Islet of Langerhans (tissue), 1 donor: Measurements from ENCODE around the gene WBP1L.
"Not testable (repeated sequence)": the region's sequence is repeated elsewhere in the genome, so short reads cannot be mapped to it uniquely, and the experiment has no call there.

ENCODE experiments used
- FAIRE-seq: peaks from one replicate; lab custom pipeline; 2011; peaks lifted over from hg19 to GRCh38; lab: Jason Lieb, UNC

WBP1L gene

DNA sequence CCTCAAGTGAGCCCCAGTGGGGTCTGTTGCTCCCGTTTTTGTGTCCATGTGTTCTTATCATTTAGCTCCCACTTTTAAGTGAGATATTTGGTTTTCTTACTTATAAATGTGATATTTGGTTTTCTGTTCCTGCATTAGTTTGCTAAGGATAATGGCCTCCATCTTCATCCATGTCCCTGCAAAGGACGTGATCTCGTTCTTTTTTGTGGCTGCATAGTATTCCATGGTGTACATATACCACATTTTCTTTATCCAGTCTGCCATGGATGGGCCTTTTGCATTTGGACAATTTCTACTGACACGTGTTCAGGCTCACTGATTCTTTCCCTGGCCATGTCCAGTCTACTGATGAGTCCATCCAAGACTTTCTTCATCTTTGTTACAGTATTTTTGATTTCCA, 19.8 kb upstream of the WBP1L start:
- no peak for FAIRE-seq

DNA sequence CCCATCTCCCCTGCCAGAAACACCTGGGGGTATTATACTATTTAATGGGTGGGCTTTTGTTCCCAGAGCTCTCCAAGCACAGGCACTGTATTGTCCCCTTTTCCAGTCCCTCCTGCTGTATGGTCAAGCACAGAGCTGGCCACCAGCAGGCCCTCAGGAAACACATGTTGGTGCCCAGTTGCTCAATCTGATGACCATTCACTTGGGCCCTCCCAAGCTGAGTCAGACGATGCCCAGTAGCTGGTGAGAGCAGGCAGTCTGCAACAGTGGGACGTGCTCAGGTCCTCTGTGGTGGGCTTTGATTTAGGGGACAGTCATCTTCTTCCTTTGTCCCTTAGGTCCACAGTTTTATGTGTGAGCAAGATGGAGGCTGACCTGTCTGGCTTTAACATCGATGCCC, 17.5 kb upstream of the WBP1L start:
- no peak for FAIRE-seq

GRCh38 chr10:102727037-102727818, 16.5 kb upstream of the WBP1L start:
- FAIRE-seq: no peak

DNA sequence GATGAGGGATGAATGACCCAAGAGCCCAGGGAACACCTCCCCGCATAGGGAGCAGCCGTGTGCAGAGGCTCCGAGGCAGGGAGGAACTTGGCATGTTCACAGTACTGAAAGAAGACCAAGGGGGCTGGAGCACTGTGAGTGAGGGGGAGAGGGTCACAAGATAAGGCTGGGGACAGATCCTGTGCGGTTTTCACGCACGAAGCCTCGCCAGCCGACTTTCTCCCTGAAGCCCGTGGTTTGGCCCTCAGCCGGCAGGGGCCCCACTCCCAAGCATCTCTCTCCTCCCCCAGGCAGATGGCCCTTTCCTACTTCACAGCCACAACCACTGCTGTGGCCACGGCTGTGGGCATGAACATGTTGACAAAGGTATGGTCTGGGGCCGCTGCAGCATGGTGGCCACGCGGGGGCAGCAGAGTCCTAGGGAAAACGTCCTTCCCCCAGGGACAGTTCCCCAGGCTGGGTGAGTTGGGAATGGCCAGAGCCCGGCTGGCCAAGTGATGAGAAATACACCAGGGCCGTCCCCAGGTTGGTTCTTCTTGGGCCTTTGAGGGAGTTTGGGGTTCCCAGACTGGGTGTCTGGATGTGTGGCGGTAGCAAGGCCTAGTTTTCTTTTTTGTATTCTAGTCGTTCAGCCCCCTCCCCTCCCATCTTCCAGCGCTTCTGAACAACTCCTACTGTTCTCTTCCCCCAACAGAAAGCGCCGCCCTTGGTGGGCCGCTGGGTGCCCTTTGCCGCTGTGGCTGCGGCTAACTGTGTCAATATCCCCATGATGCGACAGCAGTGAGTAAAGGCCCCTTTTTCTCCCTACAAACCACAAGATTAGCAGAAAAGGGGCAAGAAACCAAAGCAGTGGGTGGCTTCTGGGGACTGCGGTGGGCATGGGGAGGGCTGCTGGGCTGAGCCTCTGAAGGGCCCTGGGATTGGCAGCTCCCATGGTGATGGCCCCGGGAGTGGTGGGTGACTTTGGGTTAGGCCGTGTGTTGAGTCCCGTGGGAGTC, 14.4 kb upstream of the WBP1L start:
- no peak for FAIRE-seq

- no peak for FAIRE-seq
These were observed 12.4 kb upstream of the WBP1L start for GRCh38 chr10:102731222-102731800.

DNA sequence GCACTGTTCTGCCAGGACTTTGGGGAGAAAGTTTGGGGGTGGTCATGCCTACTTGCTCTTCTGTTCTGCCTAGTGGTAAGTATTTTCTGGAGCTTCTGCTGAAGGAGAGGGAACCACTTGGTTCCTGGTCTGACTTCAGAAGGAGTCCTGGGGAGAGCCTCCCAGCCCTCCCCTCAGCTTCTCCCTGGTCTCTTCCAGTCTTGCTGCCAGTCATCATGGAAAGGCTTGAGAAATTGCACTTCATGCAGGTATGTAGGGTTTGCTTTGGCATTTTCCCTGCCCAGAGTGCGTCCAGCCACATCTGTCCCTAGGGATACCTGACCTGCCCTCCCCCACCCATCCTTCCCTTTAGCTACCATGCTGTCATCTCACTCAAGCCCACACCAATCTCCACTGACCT, 11.1 kb upstream of the WBP1L start:
- FAIRE-seq: no peak

DNA sequence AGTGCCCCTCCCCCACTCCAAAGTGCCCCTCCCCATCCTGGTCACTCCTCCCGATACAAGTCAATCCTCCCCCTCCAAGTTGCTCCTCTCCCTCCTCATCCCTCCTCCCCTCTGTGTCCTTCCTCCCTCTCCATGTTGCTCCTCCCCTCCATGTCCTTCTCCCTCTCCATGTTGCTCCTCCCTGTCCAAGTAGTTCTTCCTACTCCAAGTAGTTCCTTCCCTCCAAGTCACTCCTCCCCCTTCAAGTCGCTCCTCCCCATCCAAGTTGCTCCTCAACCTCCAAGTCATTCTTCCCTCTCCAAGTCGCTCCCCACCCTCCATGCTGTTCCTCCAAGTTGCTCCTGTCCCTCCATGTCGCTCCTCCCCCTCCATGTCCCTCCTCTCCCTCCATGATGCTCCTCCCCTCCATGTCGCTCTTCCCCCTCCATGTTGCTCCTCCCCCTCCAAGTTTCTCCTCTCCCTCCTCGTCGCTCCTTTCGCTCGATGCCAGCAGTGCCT, 8.6 kb upstream of the WBP1L start:
- no peak for FAIRE-seq

DNA sequence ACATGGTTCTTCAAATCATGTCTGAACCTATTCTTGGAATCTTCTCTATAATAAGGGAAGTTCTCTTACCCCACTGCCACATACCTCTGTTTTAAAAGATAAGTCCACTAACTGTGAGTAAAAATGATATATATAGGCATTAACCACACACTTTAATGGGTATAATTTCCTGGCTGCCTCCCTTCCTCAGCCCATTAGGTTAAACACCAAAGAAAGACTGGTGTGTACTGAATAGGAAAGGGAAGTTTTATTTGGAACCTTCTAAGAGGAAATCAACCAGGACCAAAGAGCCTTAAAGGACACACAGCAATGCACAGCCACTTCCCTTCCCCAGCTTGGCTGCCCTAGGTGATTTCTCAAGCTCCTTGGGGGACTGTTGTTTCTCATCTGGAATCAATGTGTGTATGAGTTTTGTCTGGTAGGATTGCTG, 5.0 kb upstream of the WBP1L start:
- FAIRE-seq: no peak

DNA sequence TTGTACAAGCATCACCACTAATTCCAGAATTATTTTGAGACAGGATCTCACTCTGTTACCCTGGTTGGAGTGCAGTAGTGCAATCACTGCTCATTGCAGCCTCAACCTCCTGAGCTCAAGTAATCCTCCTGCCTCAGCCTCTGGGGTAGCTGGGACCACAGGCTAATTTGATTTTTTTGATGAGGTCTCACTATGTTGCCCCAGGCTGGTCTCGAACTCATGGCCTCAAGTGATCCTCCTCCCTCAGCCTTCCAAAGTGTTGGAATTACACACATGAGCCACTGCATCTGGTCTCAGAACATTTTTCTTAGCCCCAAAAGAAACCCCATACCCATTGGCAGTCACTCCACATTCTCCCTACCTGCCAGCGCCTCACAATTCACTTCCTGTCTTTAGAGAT, 3.5 kb upstream of the WBP1L start:
- FAIRE-seq: no peak

DNA sequence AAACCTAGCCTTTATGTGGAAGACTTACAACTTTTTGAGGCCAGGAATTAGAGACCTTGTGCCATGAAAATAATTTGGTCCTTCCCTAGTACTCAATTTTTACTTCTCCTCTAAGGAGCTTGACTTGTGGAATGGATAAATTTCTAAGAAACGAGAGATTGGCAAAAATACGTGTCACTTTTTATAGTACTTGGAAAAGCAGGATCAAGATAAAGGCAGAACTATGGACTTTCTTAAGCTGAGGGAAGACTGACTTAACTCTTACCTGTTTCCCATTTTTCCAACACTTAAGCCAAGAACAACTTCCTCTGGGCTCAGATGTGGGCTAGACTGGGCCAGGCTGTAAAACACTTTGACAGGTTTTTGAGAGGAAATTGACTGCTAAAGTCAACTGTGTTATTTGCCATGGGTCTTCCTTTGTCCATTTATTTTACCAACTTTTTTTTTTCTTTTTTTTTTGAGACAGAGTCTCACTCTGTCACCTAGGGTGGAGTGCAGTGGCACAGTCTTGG, 2.0 kb upstream of the WBP1L start:
- FAIRE-seq: no peak

- FAIRE-seq: not testable (repeated sequence)
These were observed 1.4 kb upstream of the WBP1L start for GRCh38 chr10:102742313-102742712.

DNA sequence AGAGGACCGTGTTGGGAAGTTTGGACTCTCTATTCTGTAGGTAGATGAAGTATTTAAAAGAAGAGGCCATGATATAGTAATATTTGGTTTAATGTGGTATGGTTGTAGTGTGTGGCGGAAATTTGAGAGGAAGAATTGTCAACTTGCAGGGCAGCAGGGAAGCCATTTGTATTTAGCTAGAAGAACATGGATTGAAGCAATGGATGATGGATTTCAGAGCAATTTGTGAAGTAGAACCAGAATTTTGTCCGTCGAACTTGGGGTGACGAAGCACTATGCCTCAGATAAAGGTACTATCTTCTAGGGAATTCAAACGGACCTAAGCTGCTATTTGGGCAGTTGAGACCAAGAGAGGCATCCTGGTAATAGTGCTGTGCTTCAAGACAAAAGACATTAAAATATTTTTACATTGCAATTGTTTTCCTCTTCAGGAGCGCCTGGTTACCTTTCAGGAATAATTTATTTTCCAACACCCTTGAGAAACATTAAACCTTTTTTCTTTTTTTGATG, 615 bp upstream of the WBP1L start:
- no peak for FAIRE-seq

- FAIRE-seq: no peak
These were observed 765 bp downstream of the WBP1L start for GRCh38 chr10:102744374-102745051.

DNA sequence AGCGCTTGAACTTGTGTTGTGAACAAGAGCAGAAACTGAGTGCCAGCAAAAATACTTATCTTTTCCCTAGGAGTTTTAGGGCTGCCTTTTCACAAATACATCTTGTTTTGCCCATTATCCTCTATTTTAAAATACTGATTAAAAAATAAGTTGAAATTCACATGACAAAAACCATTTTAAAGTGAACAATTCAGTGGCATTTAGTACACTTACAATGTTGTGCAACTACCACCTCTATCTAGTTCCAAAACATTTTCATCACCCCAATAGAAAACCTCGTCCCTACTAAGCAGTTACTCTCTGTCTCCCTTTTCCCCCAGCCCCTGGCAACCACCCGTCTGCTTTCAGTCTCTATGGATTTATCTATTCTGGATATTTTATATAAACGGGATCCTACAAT, 1.4 kb downstream of the WBP1L start:
- FAIRE-seq: no peak

DNA sequence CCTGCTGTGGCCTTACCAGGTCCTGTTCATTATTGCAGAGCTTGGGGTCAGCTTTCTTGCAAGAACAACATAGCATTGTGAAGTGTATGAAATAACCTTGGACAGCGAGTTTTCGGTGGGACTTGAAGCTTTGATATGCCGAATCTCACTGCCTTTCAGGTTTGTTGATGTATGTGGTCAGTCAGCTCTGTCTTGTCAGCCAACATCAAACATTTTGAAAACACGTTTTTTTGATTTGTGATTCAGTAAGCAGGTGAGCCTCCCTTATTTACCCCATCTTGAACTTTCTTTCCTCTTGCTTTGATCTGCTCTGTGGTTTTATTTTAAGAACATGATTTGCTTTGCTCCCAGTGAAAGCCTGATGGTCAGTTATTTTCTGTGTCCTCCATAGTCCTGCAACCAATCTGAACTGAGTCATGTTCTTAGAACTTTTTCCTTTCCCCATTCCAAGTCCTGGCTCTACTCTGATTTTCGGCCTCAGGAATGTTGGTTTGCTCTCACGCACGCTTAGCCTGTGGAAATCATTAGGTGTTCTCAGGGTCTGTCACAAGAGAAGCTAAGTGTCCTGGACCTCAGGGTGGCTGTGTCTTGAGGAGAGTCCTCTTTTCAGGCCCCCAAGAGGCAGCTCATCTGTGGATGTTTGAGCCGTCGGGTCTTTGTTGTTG, 8.7 kb downstream of the WBP1L start:
- no peak for FAIRE-seq

- no peak for FAIRE-seq
These were observed 9.4 kb downstream of the WBP1L start for GRCh38 chr10:102752934-102753664.

- no peak for FAIRE-seq
These were observed 10.0 kb downstream of the WBP1L start for GRCh38 chr10:102753718-102754117.

GRCh38 chr10:102757323-102757722, 13.6 kb downstream of the WBP1L start:
- no peak for FAIRE-seq

DNA sequence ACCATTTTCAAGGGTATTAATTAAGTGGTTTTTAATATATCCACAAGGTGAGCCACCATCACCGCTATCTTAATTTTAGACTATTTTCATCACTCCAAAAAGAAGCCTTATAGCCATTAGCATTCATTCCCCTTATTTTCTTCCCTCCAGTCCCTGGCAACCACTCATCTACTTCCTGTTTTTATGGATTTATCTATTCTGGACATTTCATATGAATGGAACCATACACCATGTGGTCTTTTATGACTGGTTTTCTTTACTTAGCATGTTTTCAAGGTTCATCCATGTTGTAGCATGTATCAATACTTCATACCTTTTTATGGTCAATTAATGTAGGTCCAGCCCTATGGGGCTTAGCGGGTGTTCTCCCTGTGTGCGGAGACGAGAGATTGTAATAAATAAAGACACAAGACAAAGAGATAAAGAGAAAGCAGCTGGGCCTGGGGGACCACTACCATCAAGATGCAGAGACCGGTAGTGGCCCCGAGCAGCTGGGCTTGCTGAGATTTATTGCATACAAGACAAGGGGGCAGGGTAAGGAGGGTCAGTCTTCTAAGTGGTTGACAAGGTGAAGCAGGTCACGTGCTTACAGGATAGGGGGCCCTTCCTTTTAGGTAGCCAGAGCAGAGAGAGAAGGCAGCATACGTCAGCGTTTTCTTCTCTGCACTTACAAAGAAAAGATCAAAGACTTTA, 14.6 kb downstream of the WBP1L start:
- FAIRE-seq: no peak

GRCh38 chr10:102758933-102759262, 15.2 kb downstream of the WBP1L start:
- not testable (repeated sequence) for FAIRE-seq
